Keratinocyte (primary cell): ENCODE measurements around the gene SLC30A1.

Source experiments
- EZH2 ChIP-seq: IDR thresholded peaks from one replicate; pipeline ENCODE4 v1.6.1; 2012; ENCODE audit warnings: inconsistent platforms, mild to moderate bottlenecking, low read length, moderate library complexity
- TF ChIP-seq, protein P1 (sequence below), 3 experiments: IDR thresholded peaks in 1 of 3; conservative IDR thresholded peaks in 1 of 3; optimal IDR thresholded peaks in 1 of 3; 2 replicates in 2 of 3; 3 replicates in 1 of 3; pipeline versions ENCODE3 to v1.5.1; 2011; ENCODE audit warnings: low read length in 3 of 3, mild to moderate bottlenecking in 3 of 3, moderate library complexity in 2 of 3, control low read depth in 1 of 3, inconsistent platforms in 1 of 3; ENCODE audit not compliant: insufficient read depth in 2 of 3; ENCODE audit errors: extremely low read depth in 1 of 3

GRCh38 chr1:211603713-211604112 lies 24.8 kb upstream of the SLC30A1 start:
- TF ChIP-seq, protein P1, sequence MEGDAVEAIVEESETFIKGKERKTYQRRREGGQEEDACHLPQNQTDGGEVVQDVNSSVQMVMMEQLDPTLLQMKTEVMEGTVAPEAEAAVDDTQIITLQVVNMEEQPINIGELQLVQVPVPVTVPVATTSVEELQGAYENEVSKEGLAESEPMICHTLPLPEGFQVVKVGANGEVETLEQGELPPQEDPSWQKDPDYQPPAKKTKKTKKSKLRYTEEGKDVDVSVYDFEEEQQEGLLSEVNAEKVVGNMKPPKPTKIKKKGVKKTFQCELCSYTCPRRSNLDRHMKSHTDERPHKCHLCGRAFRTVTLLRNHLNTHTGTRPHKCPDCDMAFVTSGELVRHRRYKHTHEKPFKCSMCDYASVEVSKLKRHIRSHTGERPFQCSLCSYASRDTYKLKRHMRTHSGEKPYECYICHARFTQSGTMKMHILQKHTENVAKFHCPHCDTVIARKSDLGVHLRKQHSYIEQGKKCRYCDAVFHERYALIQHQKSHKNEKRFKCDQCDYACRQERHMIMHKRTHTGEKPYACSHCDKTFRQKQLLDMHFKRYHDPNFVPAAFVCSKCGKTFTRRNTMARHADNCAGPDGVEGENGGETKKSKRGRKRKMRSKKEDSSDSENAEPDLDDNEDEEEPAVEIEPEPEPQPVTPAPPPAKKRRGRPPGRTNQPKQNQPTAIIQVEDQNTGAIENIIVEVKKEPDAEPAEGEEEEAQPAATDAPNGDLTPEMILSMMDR (optimal IDR thresholded peaks at IDR 0.05 in 1 of 3, IDR thresholded peaks at IDR 0.05 in 1 of 3, conservative IDR thresholded peaks at IDR 0.05 in 1 of 3; ENCODE audit: extremely low read depth in 1 of 3, insufficient read depth in 2 of 3, low read length in 3 of 3) = no peak
- no peak for TF ChIP-seq EZH2
